Vagina (tissue), 2 donors: ENCODE measurements around the gene CPEB2.

ENCODE experiments used
- CTCF ChIP-seq, 3 experiments: fragments of 450-650 bp in 2 of 3; fragments of 200-600 bp in 1 of 3; sonication (generic) in 1 of 3; IDR thresholded peaks; one replicate each; pipeline ENCODE4 v1.5.1; 2017 to 2019; ENCODE audit warnings: antibody characterized with exemption in 3 of 3, mild to moderate bottlenecking in 2 of 3, moderate library complexity in 2 of 3
- POLR2A ChIP-seq, 2 donors: fragments of 450-650 bp; IDR thresholded peaks; one replicate each; pipeline ENCODE4 v1.6.1; 2017; ENCODE audit warnings: antibody characterized with exemption in 2 of 2, mild to moderate bottlenecking in 2 of 2, moderate library complexity in 2 of 2

- TF ChIP-seq CTCF (IDR thresholded peaks at IDR 0.05) (no peak), POLR2A (IDR thresholded peaks at IDR 0.05) (no peak)
These were observed 7.8 kb downstream of the CPEB2 start for GRCh38 chr4:15010038-15010585.
